NCI-H2227 treated with DMSO at 0.1 percent for 48 hours (cell line): ENCODE results near the gene FHAD1.
"Not testable (repeated sequence)": the region's sequence is repeated elsewhere in the genome, so short reads cannot be mapped to it uniquely, and the experiment has no call there.

Experiments used
- DNase-seq: peaks from one replicate; lab custom pipeline; 2025; lab: John Stamatoyannopoulos, UW

The FHAD1 gene

GRCh38 chr1:15276691-15277446 lies 29.8 kb downstream of the FHAD1 start:
- DNase-seq, result no peak

- DNase-seq, result no peak
Observed at GRCh38 chr1:15277447-15277838, 30.4 kb downstream of the FHAD1 start.

- no peak for DNase-seq
Observed at GRCh38 chr1:15277933-15278332, 30.9 kb downstream of the FHAD1 start.

GRCh38 chr1:15279576-15280230 lies 32.7 kb downstream of the FHAD1 start:
- DNase-seq, result no peak

GRCh38 chr1:15280416-15280815 lies 33.4 kb downstream of the FHAD1 start:
- no peak for DNase-seq

GRCh38 chr1:15282038-15282437 lies 35.0 kb downstream of the FHAD1 start:
- no peak for DNase-seq

GRCh38 chr1:15282810-15283474 lies 35.9 kb downstream of the FHAD1 start:
- no peak for DNase-seq

GRCh38 chr1:15283526-15283925 lies 36.5 kb downstream of the FHAD1 start:
- no peak for DNase-seq

- DNase-seq, result no peak
Observed at GRCh38 chr1:15286452-15286851, 39.4 kb downstream of the FHAD1 start.

- no peak for DNase-seq
Observed at GRCh38 chr1:15287035-15287979, 40.3 kb downstream of the FHAD1 start.

- DNase-seq, result no peak
Observed at GRCh38 chr1:15288173-15288926, 41.3 kb downstream of the FHAD1 start.

- DNase-seq, result no peak
Observed at GRCh38 chr1:15289251-15289651, 42.2 kb downstream of the FHAD1 start.

- DNase-seq, result no peak
Observed at GRCh38 chr1:15290382-15290781, 43.4 kb downstream of the FHAD1 start.

GRCh38 chr1:15295696-15296095 lies 48.7 kb downstream of the FHAD1 start:
- DNase-seq, result no peak

GRCh38 chr1:15296585-15297321 lies 49.7 kb downstream of the FHAD1 start:
- no peak for DNase-seq

GRCh38 chr1:15297975-15298374 lies 51.0 kb downstream of the FHAD1 start:
- DNase-seq, result not testable (repeated sequence)

- DNase-seq, result no peak
Observed at GRCh38 chr1:15299179-15299578, 52.2 kb downstream of the FHAD1 start.

GRCh38 chr1:15299806-15300205 lies 52.8 kb downstream of the FHAD1 start:
- no peak for DNase-seq

- no peak for DNase-seq
Observed at GRCh38 chr1:15303935-15304334, 56.9 kb downstream of the FHAD1 start.

- DNase-seq, result peak; percentile 5
Observed at GRCh38 chr1:15304708-15305467, 57.9 kb downstream of the FHAD1 start.
